Keratinocyte (primary cell): ENCODE measurements around the gene MTOR.

Experiments used
- CTCF ChIP-seq, 3 experiments: IDR thresholded peaks in 1 of 3; conservative IDR thresholded peaks in 1 of 3; optimal IDR thresholded peaks in 1 of 3; 2 replicates in 2 of 3; 3 replicates in 1 of 3; pipeline versions ENCODE3 to v1.5.1; 2011; ENCODE audit warnings: low read length in 3 of 3, mild to moderate bottlenecking in 3 of 3, moderate library complexity in 2 of 3, control low read depth in 1 of 3, inconsistent platforms in 1 of 3; ENCODE audit not compliant: insufficient read depth in 2 of 3; ENCODE audit errors: extremely low read depth in 1 of 3
- EZH2 ChIP-seq: IDR thresholded peaks from one replicate; pipeline ENCODE4 v1.6.1; 2012; ENCODE audit warnings: inconsistent platforms, mild to moderate bottlenecking, low read length, moderate library complexity

- TF ChIP-seq CTCF (optimal IDR thresholded peaks at IDR 0.05 in 1 of 3, IDR thresholded peaks at IDR 0.05 in 1 of 3, conservative IDR thresholded peaks at IDR 0.05 in 1 of 3; ENCODE audit: extremely low read depth in 1 of 3, insufficient read depth in 2 of 3, low read length in 3 of 3) (no peak), EZH2 (no peak)
These were observed 105.9 kb downstream of the MTOR start for GRCh38 chr1:11156441-11156840.
